GM19372 (cell line): ENCODE measurements around the gene TMEM267.
"Not testable (repeated sequence)": the region's sequence is repeated elsewhere in the genome, so short reads cannot be mapped to it uniquely, and the experiment has no call there.

Experiments
- ATAC-seq: cut with Tn5 transposase; IDR thresholded peaks from one replicate; pipeline ENCODE4 v1.9.1; 2021; ENCODE audit warnings: mild to moderate bottlenecking, low read depth, moderate library complexity; ENCODE audit not compliant: unreplicated experiment

The TMEM267 gene

DNA sequence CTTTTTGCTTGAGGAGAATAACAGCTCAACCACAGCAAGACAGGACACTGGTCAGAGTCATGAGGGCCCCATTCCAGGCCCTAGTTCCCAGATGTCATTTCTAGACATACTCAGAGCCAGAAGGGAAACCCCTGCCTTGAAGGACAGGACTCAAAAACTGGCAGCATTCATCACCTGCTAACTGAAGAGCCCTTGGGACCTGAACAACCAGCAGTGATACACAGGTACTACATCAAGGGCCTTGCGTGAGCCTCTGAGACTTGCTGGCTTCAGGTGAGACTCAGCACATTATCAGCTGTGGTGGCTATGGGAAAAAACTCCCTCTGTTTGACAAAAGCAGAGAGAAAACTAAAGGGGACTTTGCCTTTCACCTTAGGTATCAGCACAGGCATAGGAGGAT is 22.6 kb downstream of the TMEM267 start:
- ATAC-seq = no peak

DNA sequence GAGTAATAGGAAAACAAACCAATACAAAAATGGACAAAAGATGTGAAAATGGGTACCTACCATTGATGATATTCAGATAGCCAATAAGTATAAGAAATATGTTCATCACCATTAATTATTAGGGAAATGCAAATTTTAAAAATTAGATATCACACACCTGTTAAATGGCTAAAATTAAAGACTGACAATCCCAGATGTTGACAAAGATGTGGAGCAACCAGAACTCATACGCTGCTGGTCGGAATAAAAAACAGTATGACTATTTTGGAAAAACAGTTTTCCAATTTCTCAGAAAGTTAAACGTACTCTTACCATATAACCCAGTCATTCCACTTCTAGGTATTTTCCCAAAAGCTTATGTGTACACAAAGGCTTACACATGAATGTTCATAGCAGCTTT is 27.1 kb downstream of the TMEM267 start:
- ATAC-seq = no peak

DNA sequence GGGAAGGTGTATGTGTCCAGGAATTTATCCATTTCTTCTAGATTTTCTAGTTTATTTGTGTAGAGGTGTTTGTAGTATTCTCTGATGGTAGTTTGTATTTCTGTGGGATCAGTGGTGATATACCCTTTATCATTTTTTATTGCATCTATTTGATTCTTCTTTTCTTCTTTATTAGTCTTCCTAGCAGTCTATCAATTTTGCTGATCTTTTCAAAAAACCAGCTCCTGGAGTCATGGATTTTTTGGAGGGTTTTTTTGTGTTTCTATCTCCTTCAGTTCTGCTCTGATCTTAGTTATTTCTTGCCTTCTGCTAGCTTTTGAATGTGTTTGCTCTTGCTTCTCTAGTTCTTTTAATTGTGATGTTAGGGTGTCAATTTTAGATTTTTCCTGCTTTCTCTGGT is 42.1 kb downstream of the TMEM267 start:
- not testable (repeated sequence) for ATAC-seq

DNA sequence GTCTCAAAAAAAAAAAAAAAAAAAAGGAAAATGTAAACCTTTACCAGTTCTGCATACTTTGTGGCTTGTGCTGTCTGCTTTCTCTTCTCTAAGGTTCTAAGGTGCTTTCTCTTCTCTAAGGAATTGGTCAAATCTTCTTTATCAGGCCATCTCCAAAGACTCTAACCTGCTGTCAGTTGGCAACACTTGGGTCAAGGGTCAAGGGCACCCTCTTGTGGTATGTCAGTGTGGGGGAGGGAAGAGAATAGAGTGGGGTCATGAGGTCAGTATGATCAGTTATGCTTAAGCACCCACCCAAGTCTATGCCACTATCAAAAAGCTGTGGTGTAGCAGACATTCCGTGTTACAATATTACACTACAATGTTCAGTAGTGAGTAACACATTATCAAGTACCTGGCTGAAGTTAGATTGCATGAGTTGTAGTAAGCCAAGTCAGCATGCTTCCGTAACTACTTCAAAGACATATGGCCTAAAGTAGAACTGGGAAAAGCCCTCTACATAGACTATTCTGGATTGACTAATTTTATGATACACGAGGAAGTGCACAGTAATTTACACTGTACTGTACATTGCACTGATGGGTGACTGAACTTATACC is 46.5 kb downstream of the TMEM267 start:
- ATAC-seq = no peak

DNA sequence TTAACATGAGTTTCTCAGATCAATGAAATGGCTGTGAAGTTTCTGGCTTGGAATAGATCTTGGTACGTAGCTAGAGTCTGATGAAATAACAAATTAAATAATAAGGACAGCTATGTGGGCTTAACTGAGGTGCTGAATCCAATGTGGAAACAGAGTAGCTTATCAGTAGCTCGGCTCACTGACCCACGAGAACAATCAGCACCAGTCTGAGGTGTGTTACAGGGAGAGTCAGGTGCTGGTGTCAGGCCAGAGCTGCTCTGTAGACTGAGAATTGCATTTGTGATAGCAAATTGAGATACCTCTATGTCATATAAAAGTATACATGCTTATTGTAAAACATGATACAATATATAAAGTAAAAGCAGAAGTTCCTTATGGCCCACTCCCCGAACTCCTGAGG is 50.3 kb downstream of the TMEM267 start:
- ATAC-seq = no peak

DNA sequence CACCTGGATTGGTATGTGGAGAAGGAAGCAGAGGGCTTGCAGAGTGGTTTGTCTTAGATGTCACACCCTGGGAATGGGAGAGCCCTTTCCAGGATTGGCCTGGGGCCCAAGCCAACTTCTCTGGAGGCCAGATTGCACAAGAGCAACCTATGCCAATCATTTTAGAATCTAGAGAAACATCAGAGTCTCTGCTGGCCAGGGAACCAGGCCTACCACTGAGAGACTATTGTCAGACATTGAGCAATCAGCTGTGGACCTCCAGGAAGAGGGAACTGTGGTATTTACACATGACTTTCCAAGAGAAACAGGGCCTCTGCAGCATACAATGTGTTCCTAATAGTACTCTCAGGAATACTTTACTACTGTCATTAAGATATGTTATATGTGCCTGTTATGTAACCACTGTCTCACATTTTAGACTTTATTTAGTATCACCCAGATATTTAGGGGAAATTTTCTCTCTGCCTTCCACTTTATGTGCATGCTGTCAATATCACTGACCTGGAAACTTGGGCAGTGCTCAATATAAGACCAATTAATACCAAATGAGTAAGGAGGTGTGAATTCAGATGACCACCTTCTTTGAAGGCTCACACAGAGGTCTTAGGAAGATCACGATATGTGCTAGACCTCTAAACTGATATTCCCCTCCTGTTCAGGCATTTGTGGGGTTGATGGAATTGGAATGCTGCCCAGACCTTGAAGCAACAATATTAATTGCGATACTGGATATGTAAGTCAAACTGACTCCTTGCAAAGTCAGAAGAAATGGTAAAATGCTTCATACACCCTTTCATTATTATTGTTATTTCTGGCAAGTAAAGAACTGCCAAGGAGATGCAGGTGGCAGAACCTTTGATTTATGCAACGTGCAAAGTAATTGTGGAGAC is 50.9 kb downstream of the TMEM267 start:
- ATAC-seq = no peak

DNA sequence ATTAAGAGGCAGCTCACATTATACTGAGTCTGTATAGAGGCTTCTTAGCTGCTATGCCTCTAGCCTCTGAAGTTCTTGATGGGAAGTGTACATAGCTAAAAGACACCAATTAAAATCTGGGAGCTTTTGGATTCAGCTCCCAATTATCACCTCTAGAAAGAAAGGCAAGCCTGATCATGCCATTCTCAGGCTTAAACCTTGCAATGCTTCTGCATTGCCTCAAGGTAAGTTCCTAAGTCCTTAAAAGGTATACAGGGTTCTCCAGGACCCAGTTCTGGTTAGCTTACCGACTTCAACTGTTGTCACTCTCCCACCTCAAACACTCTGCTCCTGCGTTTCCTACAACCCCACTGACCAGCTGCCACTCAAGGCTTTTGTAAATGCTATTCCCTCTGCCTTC is 54.0 kb downstream of the TMEM267 start:
- no peak for ATAC-seq

DNA sequence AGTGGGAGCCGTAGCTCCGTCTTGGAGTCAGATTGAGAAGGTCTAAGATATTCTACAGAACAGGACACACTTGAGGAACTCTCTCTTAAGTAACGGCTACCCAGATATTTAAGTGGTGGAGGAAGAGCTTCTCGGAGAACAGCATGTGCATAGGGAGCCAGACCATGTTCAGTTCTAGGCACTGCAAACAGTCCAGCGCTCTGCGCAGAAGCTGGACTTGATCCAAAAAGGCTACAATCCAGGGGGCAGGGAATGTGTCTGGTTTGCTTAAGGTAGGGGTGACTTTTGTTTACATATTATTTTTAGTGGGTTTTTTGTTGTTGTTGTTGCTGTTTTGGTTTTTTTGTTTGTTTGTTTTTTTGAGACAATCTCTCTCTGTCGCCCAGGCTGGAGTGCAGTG is 54.6 kb downstream of the TMEM267 start:
- ATAC-seq = no peak

DNA sequence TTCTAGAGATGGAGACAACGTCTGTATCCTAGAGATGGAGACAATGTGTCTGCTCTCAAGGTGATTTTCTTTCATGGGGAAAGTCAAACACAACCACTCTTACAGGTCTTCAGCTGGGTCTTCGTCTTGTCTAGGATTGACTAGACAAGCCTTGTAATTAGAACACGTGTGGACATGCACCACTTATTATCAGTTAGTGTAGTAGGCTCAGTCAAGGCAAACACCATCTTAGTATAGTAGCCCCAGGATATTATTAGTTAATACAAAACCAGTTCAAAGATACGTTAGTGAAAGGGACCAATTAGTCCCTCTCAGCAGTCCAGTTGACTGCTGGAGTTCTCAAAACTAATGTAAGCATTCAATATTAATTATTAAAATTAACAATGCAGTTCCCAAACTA is 56.4 kb downstream of the TMEM267 start:
- ATAC-seq = no peak

DNA sequence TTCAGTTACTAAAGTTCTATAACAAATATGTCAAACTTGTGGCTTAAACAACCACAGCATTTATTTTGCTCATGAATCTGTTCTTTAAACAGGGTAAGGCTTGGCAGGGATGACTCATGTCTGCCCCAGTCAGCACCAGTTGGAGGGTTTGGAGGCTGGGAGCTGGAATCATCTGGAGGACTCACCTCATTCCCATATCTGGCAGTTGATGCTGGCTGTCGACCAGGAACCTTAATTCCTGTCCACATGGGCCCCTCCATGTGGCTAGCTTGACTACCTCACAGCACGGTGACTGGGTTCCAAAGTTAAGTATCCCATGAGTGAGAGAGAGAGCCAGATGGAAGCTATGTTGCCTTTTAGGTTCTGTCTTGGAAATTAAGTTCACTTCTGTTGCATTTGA is 57.7 kb downstream of the TMEM267 start:
- ATAC-seq = no peak

DNA sequence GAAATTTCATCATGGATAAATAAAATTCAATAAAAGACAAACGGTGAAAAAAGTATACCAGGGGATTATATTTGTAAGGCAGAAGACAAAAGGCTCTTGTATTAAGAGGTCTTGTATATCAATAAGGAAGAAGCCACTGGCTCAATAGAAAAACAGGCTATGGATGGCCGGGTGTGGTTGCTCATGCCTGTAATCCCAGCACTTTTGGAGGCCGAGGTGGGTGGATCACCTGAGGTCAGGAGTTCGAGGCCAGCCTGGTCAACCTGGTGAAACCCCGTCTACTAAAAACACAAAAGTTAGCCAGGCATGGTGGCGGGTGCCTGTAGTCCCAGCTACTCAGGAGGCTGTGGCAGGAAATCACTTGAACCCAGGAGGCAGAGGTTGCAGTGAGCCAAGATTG is 60.6 kb downstream of the TMEM267 start:
- not testable (repeated sequence) for ATAC-seq

DNA sequence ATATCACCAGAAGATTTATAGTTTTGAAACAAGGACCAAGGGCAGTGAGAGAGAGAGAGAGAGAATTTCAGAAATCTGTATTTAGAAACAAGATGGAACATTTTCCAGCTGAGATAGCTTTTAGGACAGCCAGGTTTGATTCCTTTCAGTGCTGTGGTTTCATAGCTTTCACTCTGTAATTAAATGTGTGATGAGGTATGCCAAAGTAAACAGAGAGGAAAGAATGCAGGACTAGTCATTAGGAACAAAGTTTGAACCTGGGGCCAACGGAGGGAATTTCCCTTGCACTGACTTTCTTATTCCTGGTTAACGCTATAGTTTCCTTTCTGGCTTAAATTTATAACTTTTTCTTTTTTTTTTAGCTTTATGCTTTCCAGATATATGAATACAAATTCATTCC is 61.5 kb downstream of the TMEM267 start:
- ATAC-seq = no peak

DNA sequence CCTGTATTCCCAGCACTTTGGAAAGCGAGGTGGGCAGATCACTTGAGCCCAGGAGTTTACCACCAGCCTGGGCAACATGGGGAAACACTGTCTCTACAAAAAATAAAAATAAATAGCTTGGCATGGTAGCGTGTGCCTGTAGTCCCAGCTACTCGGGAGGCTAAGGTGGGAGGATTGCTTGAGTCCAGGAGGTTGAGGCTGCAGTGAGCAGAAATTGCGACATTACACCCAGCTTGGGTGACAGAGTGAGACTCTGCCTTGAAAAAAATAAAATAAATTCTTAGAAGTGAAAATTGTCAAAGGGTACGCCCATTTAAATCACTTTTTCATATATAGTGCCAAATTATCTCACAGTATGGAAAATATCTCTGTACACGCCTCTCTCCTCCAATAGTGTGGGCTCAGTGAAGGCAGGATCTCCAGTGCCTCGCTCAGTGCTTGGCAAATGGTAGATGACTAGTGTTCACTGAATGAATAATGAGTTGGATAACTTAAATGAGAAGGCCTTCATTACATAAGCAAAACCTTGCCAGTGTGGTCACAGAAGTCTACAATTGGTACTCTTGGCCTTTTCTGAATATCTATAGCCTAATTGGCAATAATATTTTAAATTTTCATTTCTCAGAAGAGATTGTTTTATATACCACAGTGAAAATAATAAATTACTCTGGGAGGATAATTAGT is 62.1 kb downstream of the TMEM267 start:
- ATAC-seq = no peak

DNA sequence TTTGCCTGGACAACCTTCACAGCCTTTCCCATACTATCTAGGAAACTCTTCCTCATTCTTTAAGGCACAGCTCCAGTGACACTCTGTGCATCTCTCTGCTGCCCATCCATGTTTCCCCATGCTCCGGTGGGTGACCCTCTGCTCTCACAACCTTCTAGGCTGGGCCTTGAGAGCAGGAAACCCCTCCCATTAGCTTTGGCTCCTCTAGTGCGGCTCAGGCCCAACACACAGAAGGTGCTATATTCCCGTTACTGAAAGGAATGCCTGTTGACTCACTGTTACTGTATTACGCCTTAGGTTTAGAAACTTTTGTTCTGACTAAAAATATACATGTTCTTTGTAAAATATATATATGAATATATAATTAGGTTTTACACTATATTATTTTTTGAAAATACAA is 63.4 kb downstream of the TMEM267 start:
- no peak for ATAC-seq

DNA sequence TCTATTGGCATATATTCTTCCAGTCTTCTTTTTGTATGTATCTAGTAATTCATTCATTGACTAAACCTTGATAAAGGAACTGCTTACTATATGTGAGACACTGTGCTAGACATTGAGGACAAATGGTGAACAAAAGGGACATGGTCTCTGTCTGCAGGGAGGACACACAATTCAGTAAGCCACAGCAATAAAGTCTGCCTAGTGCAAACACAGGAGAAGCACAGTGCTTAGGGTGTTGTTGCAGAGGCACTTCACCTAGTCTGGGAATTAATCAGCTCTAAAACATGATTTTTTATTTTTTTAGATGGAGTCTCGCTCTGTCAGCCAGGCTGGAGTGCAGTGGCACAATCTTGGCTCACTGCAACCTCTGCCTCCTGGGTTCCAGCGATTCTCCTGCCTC is 65.1 kb downstream of the TMEM267 start:
- no peak for ATAC-seq

DNA sequence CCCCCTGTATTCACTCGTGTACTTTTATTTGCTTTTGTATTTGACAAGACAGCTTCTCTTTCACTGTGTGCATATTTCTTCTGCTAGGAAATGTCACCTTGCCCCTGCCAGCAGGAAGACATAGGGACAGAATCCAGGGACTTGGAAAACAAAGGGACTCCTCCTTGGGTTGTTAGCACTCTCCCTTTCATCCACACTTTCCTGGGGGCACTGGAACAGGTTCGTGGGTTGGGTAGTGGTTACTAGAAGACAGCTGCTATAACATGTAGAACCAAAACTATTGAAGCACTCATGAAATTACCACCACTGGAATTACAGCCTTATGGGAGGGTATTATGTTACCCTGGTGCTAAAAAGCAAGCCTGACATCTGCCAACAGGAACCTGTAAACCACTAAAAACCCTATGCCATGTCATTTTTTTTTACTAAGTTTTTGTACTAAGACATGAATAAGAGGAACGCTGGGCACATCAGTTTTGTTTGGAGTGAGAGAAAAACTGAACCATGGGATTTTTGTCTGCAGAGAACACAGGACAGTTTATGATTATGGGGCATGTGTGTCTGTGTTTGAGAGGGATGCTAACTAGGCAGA is 66.8 kb downstream of the TMEM267 start:
- no peak for ATAC-seq

DNA sequence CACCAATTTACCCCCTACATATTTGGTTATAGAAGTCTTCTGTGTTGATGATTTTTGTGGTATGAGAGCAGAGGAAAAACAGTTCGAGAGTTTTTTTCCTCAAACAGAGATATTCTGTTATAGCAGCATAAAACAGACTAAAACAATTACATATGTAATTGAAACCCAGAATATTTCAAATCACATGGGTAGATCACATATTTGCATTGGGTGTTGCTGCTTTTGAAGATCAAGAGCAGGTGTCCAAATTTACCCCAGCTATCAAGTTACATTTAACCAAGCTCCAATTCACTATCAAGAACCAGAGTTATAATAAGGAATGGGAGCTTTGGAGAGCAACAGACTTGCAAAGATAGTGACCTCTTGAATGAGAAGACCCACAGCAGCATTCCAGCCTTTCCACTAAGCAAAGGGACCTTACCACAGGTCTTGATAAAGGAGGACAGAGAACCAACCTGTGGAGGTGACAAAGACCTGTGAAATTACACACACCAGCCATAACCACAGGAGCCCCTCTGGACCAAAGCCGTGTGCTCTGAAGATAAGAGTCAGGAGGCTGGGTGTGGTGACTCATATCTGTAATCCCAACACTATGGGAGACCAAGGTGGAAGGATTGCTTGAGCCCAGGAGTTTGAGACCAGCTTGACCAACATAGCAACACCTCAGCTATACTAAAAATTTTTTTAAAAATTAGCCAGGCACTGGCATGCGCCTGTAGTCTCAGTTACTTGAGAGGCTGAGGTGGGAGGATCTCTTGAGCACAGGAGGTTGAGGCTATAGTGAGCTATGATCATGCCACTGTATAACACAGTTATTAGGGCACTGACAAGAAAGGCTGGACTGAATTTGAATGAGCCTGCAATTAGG is 67.5 kb downstream of the TMEM267 start:
- no peak for ATAC-seq

DNA sequence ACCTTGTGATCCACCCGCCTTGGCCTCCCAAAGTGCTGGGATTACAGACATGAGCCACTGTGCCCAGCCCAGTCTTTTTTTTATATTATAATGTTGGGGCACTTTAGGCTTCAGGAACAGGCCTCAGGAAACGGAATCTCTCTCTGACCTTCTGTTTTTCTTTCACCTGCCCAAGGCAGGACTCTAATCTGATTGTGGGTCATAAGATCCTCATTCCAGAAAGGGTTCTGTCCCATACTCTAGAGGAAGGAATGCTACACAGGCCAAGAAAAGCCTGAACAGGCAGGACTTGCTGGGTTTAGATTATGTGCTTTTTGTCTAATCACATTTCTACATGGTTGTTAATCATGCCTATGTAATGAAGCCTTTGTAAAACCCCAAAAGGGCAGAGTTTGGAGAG is 69.7 kb downstream of the TMEM267 start:
- no peak for ATAC-seq

DNA sequence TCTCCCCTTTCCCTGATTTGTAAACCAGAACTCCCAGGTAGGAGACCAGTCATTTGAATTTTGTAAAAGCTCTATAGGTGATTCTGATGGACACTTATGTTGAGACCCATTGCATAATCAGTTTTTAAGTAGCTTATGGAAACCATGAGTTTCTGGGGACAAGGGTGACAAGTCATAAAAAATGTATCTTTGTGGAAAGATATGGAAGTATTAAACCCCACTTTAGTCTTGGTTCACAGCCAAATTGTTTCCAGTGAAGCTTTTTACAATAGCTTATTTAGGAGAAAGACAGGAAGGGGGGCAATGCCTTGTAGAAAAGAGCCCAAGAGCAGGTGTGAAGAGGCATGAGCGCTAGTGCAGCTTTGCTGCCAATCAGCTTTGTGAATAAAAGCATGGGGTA is 71.0 kb downstream of the TMEM267 start:
- no peak for ATAC-seq

DNA sequence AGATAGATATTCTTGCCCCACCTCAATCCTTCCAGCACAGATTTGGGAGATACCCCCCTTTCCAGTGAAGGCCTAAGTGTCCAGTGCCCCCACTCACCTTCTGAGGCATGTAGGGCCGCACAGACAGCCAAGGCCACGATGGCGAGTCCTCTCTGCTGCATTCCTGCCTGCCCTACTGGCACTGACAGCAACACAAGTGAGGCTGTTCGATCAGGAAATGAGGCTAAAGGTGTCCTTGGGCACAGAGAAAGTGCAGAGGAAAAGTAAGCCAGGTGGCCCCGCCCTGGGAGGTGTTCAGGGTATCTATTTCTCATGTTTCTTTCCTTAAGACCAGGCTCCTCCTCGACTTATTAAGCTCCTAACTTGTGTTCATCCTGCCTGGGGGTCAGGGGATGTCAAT is 71.5 kb downstream of the TMEM267 start, which contains the start of gene CCL28:
Gene CCL28 (minus strand): TSS at position 236 of the 400 bp plus-strand sequence. CDS start 75 bp downstream, at position 161.
- ATAC-seq = no peak
